ENCODE results near the gene HMCN2.

DNA sequence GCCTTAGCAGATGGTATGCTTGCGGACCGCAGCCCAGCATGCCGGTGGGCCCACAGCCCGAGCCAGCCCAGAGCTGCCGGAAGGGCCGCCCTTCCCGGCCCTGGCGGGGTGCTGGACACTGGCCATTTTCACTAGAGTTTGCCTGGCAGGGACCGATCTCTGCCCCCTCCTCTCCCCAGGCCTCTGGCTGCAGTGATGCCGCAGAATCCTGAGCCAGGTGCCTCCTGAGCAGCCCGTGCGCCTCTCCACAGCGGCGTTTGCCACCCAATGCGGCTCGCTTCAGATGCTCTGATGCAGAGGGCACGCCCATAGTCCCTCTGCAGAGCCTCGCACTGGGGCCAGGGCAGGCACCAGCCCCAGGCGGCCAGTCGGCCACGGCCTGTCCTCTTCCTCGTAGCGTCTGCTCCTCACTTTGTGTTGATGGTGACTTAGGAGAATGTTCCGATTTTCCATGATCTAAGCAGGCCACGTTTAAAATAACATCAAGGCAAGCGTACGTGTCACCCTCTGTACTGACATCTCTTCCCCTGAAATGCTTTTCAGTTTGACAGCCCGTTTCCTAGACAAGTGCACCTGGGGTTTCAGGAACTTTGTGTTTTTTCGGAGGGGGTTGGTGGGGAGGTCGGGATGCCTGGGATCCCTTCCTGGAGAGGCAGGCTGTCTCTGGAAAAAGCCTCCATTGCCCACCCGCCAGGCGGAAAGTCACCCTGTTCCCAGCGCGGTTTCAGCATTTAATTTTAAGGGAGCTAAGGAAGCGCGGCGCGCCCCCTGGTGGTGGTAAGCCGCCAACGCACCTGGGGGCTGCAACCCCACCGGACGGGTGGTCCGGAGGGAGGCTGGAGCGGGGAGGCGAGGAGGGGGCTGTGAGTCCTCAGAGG is 29.8 kb upstream of the HMCN2 start:
- no peak for TF ChIP-seq TEAD4 (IDR thresholded peaks at IDR 0.05)
- TF ChIP-seq, protein P1, sequence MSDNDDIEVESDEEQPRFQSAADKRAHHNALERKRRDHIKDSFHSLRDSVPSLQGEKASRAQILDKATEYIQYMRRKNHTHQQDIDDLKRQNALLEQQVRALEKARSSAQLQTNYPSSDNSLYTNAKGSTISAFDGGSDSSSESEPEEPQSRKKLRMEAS (IDR thresholded peaks at IDR 0.05): no peak
- TF ChIP-seq EP300 (IDR thresholded peaks at IDR 0.05; ENCODE audit: borderline replicate concordance): no peak
- TF ChIP-seq, protein P2, sequence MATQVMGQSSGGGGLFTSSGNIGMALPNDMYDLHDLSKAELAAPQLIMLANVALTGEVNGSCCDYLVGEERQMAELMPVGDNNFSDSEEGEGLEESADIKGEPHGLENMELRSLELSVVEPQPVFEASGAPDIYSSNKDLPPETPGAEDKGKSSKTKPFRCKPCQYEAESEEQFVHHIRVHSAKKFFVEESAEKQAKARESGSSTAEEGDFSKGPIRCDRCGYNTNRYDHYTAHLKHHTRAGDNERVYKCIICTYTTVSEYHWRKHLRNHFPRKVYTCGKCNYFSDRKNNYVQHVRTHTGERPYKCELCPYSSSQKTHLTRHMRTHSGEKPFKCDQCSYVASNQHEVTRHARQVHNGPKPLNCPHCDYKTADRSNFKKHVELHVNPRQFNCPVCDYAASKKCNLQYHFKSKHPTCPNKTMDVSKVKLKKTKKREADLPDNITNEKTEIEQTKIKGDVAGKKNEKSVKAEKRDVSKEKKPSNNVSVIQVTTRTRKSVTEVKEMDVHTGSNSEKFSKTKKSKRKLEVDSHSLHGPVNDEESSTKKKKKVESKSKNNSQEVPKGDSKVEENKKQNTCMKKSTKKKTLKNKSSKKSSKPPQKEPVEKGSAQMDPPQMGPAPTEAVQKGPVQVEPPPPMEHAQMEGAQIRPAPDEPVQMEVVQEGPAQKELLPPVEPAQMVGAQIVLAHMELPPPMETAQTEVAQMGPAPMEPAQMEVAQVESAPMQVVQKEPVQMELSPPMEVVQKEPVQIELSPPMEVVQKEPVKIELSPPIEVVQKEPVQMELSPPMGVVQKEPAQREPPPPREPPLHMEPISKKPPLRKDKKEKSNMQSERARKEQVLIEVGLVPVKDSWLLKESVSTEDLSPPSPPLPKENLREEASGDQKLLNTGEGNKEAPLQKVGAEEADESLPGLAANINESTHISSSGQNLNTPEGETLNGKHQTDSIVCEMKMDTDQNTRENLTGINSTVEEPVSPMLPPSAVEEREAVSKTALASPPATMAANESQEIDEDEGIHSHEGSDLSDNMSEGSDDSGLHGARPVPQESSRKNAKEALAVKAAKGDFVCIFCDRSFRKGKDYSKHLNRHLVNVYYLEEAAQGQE (IDR thresholded peaks at IDR 0.05; ENCODE audit: low read depth): no peak
- TF ChIP-seq TCF12 (IDR thresholded peaks at IDR 0.05; ENCODE audit: low read depth): no peak
- TF ChIP-seq YY1 (IDR thresholded peaks at IDR 0.05; ENCODE audit: low read depth): 0 out of 2 replicates have a peak, but pooled peaks have one; percentile 36
- TF ChIP-seq TAF1 (IDR thresholded peaks at IDR 0.05; ENCODE audit: low read depth): no peak
- TF ChIP-seq FOXM1 (IDR thresholded peaks at IDR 0.05; ENCODE audit: borderline replicate concordance, low read depth): no peak
- no peak for TF ChIP-seq CREB1 (IDR thresholded peaks at IDR 0.05; ENCODE audit: low read depth)
- TF ChIP-seq ZBTB7A (IDR thresholded peaks at IDR 0.05; ENCODE audit: low read depth): peak; percentile 99
- peak; percentile 84 for TF ChIP-seq RAD21 (IDR thresholded peaks at IDR 0.05; ENCODE audit: low read depth)
- no peak for TF ChIP-seq EGR1 (IDR thresholded peaks at IDR 0.05)
- TF ChIP-seq NFIC (IDR thresholded peaks at IDR 0.05): no peak
